Measurements from ENCODE around the gene NPAS3.

The NPAS3 gene

DNA sequence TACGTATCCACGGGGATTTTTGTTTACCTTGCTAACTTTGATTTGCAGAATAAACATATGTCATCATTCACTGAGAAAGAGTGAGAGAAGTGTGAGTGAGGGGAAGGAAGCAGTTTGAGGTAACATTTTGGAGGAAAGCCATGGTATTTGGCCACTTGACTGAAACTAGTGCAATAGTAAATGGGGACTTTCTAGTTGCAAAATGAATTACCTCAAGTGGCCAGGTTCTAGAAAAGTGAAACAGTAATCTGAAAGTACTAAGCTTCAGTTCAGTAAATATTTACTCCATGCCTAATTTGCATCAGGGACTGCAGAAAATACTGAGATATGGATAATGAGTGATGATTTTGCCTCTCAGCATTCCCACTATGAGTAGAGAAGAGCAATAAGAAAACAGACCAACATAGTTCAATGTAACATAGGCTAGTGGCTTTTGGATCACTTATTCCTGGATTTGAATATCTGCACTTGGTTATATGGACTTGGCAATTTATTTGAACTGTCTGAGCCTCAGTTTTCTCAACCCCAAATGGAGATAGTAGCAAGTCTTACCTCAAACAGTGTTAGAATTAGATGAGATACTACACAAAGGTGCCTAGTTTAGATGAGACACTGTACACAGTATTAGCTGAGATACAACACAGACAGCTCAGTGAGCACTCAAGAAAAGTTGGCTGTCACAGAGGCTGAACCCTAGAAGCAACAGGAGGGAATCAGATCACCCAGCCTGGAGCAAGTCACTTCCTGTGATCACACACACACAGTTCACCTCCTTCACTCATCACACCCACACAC lies 439.1 kb downstream of the NPAS3 start:
- Mint-ChIP-seq H3K27me3 (no peaks in the 10 kb centered on the region), H3K36me3 (ENCODE audit: insufficient read depth) (no peaks in the 10 kb centered on the region), H3K4me1 (no peaks in the 10 kb centered on the region), H3K27ac (ENCODE audit: low read depth) (no peak overlapping the region), H3K4me3 (no peak overlapping the region), H3K9me3 (peaks cover 6% of the 10 kb centered on the region)
- ATAC-seq (replicated peaks; ENCODE audit: extremely low read depth, poor library complexity, severe bottlenecking), result no peak
- DNase-seq (ENCODE audit: low spot score in 2 of 2), result no peak

DNA sequence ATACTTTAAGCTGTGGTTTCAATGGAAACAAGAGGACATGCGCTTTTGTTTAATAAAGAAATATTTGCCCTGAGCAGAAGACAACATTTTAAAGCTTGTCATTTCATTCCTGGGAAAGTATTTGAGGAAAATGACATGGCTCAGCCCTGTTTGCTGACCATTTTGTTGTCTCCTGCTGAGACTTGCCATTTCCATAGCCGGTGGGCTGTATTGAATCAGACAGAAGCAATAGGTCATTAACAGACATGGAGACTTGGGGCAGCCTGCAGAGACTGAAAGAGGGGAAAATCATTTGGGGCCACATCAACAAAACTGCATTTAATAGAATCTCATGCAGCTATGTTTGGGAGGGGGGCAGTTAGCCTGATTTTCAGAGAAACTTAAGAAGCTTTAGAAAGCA lies 443.0 kb downstream of the NPAS3 start:
- H3K9me3 Mint-ChIP-seq, result peaks cover 6% of the 10 kb centered on the region
- H3K27me3 Mint-ChIP-seq, result no peaks in the 10 kb centered on the region
- no peak overlapping the region for H3K4me3 Mint-ChIP-seq
- DNase-seq (ENCODE audit: low spot score in 2 of 2) (no peak), ATAC-seq (replicated peaks; ENCODE audit: extremely low read depth, poor library complexity, severe bottlenecking) (no peak)
- no peaks in the 10 kb centered on the region for H3K4me1 Mint-ChIP-seq
- H3K27ac Mint-ChIP-seq (ENCODE audit: low read depth), result no peak overlapping the region
- no peaks in the 10 kb centered on the region for H3K36me3 Mint-ChIP-seq (ENCODE audit: insufficient read depth)

DNA sequence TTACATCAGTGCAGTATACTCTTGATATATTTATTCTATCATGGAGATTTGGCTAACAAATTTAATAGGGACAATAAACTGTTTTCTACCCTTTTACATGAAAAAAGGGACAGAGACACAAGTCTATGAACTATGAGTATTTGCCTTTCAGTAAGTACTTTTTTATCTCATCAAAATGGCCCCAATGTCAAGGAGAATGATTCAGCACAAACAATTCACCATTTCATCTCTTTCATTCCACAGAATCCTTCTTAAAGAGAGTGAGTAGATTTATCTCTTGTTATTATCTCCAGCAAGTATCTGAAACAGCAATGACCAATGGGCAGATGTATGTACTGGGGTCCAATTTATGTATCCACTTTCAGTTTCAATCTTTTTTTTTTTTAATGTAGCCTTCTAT lies 447.5 kb downstream of the NPAS3 start:
- Mint-ChIP-seq H3K27me3 (no peaks in the 10 kb centered on the region), H3K27ac (ENCODE audit: low read depth) (no peak overlapping the region), H3K4me3 (no peak overlapping the region), H3K4me1 (no peaks in the 10 kb centered on the region), H3K9me3 (peaks cover 9% of the 10 kb centered on the region), H3K36me3 (ENCODE audit: insufficient read depth) (no peaks in the 10 kb centered on the region)
- ATAC-seq (replicated peaks; ENCODE audit: extremely low read depth, poor library complexity, severe bottlenecking) (no peak), DNase-seq (ENCODE audit: low spot score in 2 of 2) (no peak)

DNA sequence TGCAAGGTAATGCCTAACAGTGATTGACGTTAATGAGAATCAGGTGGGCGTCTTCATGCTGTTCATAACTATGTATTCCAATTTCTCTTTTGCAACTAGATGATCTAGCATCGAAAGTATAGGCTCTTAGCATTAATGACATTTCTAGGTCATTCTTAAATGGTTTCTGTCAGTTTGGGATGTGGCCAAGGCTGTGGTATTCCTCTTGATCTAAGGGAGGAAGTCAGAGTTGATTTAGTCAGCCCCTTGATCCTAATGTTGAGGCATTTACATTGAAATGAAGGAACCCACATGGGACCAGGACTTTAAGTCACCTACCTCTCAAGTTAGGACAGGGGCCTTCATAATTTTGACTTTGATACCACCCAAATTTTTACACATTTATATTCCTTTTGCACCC lies 448.1 kb downstream of the NPAS3 start:
- DNase-seq (ENCODE audit: low spot score in 2 of 2), result no peak
- H3K27ac Mint-ChIP-seq (ENCODE audit: low read depth), result no peak overlapping the region
- no peak for ATAC-seq (replicated peaks; ENCODE audit: extremely low read depth, poor library complexity, severe bottlenecking)
- H3K4me1 Mint-ChIP-seq, result no peaks in the 10 kb centered on the region
- H3K9me3 Mint-ChIP-seq, result peaks cover 9% of the 10 kb centered on the region
- H3K4me3 Mint-ChIP-seq, result no peak overlapping the region
- no peaks in the 10 kb centered on the region for H3K36me3 Mint-ChIP-seq (ENCODE audit: insufficient read depth)
- no peaks in the 10 kb centered on the region for H3K27me3 Mint-ChIP-seq

DNA sequence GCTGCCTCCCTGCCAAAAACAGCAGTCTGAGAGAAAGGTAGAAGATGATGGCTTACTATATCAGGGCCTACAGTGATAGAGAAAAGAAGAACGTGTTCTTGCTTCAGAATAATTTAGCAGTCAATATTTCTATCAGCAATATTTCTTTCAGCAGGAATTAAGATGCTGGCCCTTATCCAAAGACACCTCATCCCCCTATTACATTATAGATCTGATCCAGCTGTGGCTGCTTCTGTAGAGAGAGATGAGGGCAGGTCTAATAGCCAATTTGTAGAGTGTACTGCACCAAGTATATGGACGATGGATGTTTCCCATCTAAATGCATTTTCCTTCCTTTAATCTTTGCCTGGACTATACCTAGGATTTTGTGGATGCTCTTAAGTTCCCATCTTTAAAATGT lies 451.7 kb downstream of the NPAS3 start:
- H3K27ac Mint-ChIP-seq (ENCODE audit: low read depth), result no peak overlapping the region
- H3K36me3 Mint-ChIP-seq (ENCODE audit: insufficient read depth), result no peaks in the 10 kb centered on the region
- DNase-seq (ENCODE audit: low spot score in 2 of 2), result no peak
- H3K4me1 Mint-ChIP-seq, result no peaks in the 10 kb centered on the region
- no peak overlapping the region for H3K4me3 Mint-ChIP-seq
- no peak for ATAC-seq (replicated peaks; ENCODE audit: extremely low read depth, poor library complexity, severe bottlenecking)
- H3K27me3 Mint-ChIP-seq, result no peaks in the 10 kb centered on the region
- peaks cover 17% of the 10 kb centered on the region for H3K9me3 Mint-ChIP-seq

DNA sequence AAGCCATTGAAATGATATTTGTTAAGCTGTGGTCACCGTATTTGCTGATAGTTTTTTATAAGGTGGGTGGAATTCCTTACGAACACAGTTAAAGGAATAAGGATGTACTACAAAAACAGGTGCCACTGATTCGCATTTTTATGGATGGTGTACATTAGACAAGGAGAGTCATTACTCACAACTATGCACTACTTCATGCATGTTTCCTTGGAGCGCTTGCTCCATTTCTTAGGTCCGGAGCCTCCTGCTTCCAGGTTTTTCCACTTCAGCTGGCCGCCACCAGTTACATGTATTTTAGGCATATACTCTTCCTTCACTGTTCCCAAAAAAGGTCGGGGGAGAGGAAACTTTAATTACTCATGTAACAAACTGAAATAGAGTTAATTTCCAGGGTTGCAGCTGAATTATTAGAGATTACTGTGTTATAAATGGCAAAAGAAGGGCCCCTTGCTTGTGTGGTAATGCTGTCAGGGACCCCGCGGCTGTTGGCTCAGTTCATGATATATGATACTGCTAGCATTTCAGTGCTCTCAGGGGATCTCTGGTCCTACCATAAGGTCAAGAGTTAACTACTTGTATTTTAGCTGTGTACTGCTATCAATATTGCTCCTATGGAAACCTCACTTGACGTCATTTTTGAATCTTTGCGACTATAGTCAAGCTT lies 454.7 kb downstream of the NPAS3 start:
- no peak for DNase-seq (ENCODE audit: low spot score in 2 of 2)
- no peak for ATAC-seq (replicated peaks; ENCODE audit: extremely low read depth, poor library complexity, severe bottlenecking)
- Mint-ChIP-seq H3K9me3 (peaks cover 9% of the 10 kb centered on the region), H3K4me3 (no peak overlapping the region), H3K27me3 (no peaks in the 10 kb centered on the region), H3K4me1 (no peaks in the 10 kb centered on the region), H3K27ac (ENCODE audit: low read depth) (no peak overlapping the region), H3K36me3 (ENCODE audit: insufficient read depth) (no peaks in the 10 kb centered on the region)

DNA sequence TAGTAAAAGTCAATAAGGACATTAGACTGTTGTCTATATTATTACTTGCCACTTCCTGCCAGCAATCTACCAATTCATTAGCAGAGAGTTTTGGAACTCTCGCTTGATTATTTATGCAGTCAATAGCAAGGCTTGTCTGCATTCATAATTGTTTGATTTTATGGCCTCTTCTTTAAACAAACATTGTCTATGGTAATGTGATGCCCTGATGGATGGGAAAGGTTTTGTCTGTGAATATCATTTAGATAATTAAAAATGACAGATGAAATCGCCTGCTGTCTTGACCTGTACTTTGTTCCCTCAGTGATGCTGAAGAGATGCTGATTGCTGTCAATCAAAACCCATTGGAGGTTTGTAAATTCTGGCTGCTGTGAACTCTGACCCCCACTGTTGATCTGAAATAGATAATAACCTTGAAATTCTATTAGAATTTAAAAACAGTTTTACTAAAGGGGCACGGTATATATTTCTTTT lies 455.3 kb downstream of the NPAS3 start:
- ATAC-seq (replicated peaks; ENCODE audit: extremely low read depth, poor library complexity, severe bottlenecking) (no peak), DNase-seq (ENCODE audit: low spot score in 2 of 2) (no peak)
- H3K36me3 Mint-ChIP-seq (ENCODE audit: insufficient read depth), result no peaks in the 10 kb centered on the region

DNA sequence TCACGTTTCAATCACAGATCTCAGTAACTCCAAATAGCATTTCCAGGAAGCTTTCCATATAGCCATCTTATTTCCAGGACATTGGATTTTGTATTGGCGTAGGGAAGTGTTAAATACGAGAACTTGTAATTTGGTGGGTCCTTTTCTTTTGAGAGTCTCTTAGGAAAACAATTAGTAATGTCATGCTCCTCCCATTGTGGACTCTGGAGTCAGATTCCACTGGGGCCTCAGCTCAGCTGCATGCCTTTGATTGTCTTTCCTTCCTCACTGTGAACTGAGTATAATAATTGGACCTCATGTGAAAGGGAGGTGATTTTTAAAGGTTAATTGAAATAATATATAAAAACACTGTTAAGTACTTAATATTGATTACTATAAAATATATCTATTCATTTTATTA lies 462.6 kb downstream of the NPAS3 start:
- H3K27me3 Mint-ChIP-seq, result no peaks in the 10 kb centered on the region
- no peaks in the 10 kb centered on the region for H3K36me3 Mint-ChIP-seq (ENCODE audit: insufficient read depth)
- H3K27ac Mint-ChIP-seq (ENCODE audit: low read depth), result no peak overlapping the region
- H3K4me1 Mint-ChIP-seq, result no peaks in the 10 kb centered on the region
- ATAC-seq (replicated peaks; ENCODE audit: extremely low read depth, poor library complexity, severe bottlenecking), result no peak
- H3K9me3 Mint-ChIP-seq, result peaks cover 6% of the 10 kb centered on the region
- H3K4me3 Mint-ChIP-seq, result no peak overlapping the region
- no peak for DNase-seq (ENCODE audit: low spot score in 2 of 2)

More for the DNA sequence above, 455.3 kb downstream of the NPAS3 start:
- Mint-ChIP-seq H3K27ac (ENCODE audit: low read depth) (no peak overlapping the region), H3K9me3 (peaks cover 8% of the 10 kb centered on the region), H3K4me3 (no peak overlapping the region), H3K27me3 (no peaks in the 10 kb centered on the region), H3K4me1 (no peaks in the 10 kb centered on the region)

DNA sequence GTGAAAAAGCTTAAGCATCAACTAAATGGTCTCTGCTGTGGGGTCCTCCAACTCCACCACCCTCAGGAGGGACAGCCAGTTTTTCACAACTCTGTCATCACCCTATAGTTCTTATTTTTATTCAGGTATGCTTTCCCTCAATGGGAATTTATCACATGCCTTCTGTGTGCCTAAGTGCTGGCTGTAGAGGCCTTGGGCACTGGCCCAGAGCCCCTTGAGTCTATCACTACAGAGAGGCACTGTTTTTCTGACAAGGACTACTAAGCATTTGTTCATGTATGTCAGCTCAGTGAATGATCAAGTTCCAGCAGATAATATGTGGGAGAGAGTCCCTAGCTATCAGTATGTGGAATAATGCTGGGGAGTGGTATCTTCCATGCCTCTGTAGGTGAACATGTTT lies 463.9 kb downstream of the NPAS3 start:
- H3K9me3 Mint-ChIP-seq, result peaks cover 8% of the 10 kb centered on the region
- no peak for DNase-seq (ENCODE audit: low spot score in 2 of 2)
- no peaks in the 10 kb centered on the region for H3K36me3 Mint-ChIP-seq (ENCODE audit: insufficient read depth)
- no peak for ATAC-seq (replicated peaks; ENCODE audit: extremely low read depth, poor library complexity, severe bottlenecking)
- H3K4me3 Mint-ChIP-seq, result no peak overlapping the region
- no peak overlapping the region for H3K27ac Mint-ChIP-seq (ENCODE audit: low read depth)
- H3K27me3 Mint-ChIP-seq, result no peaks in the 10 kb centered on the region
- no peaks in the 10 kb centered on the region for H3K4me1 Mint-ChIP-seq

DNA sequence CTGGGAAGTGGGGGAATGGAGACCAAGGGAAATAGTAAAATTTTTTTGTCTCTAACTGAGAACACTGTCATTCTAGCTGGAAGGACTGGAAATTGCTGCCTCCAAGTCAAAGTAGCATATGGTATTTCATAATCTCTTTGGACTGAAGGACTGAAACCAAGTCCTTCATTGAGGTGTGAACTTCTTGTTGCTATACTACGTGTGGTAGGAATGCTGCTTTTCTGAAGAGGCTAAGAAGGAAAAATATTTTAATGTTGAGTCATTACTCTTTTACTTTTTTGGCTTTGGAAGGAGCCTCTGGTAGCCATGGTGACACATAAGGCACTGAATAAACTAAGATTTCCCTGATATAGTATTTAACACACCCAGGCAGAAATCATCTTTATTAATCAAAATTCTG lies 465.4 kb downstream of the NPAS3 start:
- Mint-ChIP-seq H3K27ac (ENCODE audit: low read depth) (no peak overlapping the region), H3K4me3 (no peak overlapping the region), H3K4me1 (no peaks in the 10 kb centered on the region), H3K9me3 (peaks cover 10% of the 10 kb centered on the region), H3K36me3 (ENCODE audit: insufficient read depth) (no peaks in the 10 kb centered on the region), H3K27me3 (no peaks in the 10 kb centered on the region)
- no peak for ATAC-seq (replicated peaks; ENCODE audit: extremely low read depth, poor library complexity, severe bottlenecking)
- DNase-seq (ENCODE audit: low spot score in 2 of 2), result no peak

DNA sequence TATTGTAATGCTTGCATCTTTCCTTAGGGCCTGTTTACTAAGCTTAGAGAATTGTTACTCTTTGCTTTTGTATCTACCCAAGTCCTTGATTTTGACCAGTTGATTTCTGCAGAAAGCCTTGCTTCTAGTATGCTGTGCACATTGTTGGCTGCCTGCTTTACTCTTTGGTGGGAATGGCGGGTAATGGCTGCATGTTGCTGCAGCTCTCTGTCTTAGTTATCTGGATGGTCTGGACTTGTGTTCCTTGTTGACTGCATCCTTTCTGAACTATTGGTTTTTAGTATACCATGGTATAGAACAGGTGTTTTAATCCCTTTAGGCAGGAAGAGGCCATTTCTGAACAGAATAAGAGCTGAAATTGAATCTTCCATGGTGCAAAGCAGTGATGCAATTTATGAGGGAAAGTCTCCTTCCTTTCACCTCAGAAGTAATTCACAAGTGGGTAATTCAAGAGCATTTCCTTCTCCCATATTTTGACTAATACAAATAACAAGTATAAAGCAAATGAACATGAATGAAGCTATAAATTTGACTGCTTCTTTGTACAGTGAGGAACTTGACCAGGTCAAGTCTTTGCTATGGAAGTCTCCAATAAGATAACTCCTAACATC lies 466.4 kb downstream of the NPAS3 start:
- H3K36me3 Mint-ChIP-seq (ENCODE audit: insufficient read depth), result no peaks in the 10 kb centered on the region
- no peak overlapping the region for H3K27ac Mint-ChIP-seq (ENCODE audit: low read depth)
- DNase-seq (ENCODE audit: low spot score in 2 of 2) (no peak), ATAC-seq (replicated peaks; ENCODE audit: extremely low read depth, poor library complexity, severe bottlenecking) (no peak)
- H3K27me3 Mint-ChIP-seq, result no peaks in the 10 kb centered on the region
- no peaks in the 10 kb centered on the region for H3K4me1 Mint-ChIP-seq
- H3K4me3 Mint-ChIP-seq, result no peak overlapping the region
- H3K9me3 Mint-ChIP-seq, result peaks cover 10% of the 10 kb centered on the region

DNA sequence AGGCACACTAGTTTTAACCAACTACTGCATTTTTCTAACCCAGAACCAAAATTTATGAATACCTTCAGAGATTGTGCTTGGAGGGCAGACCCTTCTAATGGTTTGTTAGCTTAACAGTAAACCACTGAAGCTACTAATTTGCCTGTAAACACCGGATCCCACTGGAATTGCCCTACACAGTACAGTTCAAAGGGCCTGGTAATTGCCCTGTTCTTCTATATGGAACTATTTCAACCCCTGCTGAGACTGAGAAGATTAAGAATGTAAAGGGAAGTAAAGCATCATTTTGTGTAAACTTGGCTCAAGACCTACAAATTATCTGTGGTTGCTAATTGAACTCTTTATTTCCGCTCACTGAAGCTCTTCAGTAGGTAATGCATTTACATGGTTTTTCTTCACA lies 468.1 kb downstream of the NPAS3 start:
- Mint-ChIP-seq H3K4me1 (no peaks in the 10 kb centered on the region), H3K36me3 (ENCODE audit: insufficient read depth) (no peaks in the 10 kb centered on the region), H3K27me3 (no peaks in the 10 kb centered on the region), H3K9me3 (peaks cover 15% of the 10 kb centered on the region), H3K27ac (ENCODE audit: low read depth) (no peak overlapping the region), H3K4me3 (no peak overlapping the region)
- ATAC-seq (replicated peaks; ENCODE audit: extremely low read depth, poor library complexity, severe bottlenecking) (no peak), DNase-seq (ENCODE audit: low spot score in 2 of 2) (no peak)

DNA sequence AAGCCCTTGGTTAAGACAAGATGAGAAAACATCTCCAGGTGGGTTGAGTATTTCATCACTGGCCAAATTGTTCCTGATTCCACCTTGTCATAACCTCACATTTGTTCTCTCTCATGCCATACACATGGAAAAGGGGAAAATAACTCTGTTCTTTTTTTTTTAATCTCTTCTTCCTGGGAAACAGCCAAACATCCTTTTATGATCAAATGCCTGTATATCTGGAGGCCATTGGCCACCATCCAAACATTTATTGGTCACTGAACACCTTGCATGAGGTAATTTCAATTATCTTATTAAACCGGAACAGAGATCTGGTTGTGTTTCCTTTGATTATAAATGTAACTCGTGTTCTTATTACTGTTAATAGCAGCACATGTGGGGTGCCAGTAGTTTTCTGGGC lies 469.6 kb downstream of the NPAS3 start:
- H3K27me3 Mint-ChIP-seq, result no peaks in the 10 kb centered on the region
- no peak overlapping the region for H3K4me3 Mint-ChIP-seq
- DNase-seq (ENCODE audit: low spot score in 2 of 2) (no peak), ATAC-seq (replicated peaks; ENCODE audit: extremely low read depth, poor library complexity, severe bottlenecking) (no peak)
- no peaks in the 10 kb centered on the region for H3K36me3 Mint-ChIP-seq (ENCODE audit: insufficient read depth)
- H3K4me1 Mint-ChIP-seq, result no peaks in the 10 kb centered on the region
- no peak overlapping the region for H3K27ac Mint-ChIP-seq (ENCODE audit: low read depth)
- H3K9me3 Mint-ChIP-seq, result peaks cover 16% of the 10 kb centered on the region

Data from central memory CD8-positive, alpha-beta T cell (primary cell).